Camera-type eye (tissue), 1 donor: Measurements from ENCODE around the gene HBEGF. TPM values are rescaled to one million over a fixed set of nuclear protein-coding genes. Genes with fewer than 3 reads are reported as not detected.

ENCODE experiments used
- total RNA-seq: library from RNA; depleted of rRNA; stranded (reverse); fragments of >200 nt; gene quantifications from one replicate; pipeline ENCODE4 v1.2.3, GENCODE V29; 2014

HBEGF gene
- 17.1 TPM for total RNA-seq

GRCh38 chr5:140346348-140347221 is at the start of gene HBEGF:
Gene HBEGF (minus strand): TSS chr5:140346603. CDS start chr5:140346328, 275 bp downstream.

GRCh38 chr5:140360101-140360500 is 13.7 kb upstream of the HBEGF start, which contains the start of gene SLC4A9:
Gene SLC4A9 (plus strand): TSS chr5:140360194. CDS start chr5:140360237, 43 bp downstream.

GRCh38 chr5:140302786-140303639 is 43.4 kb downstream of the HBEGF start, which contains the start of gene PFDN1:
Gene PFDN1 (minus strand): TSS chr5:140303101. CDS start chr5:140303073, 28 bp downstream.

Other genes with a start within 250 kb of the HBEGF start
- gene PURA, start 232.5 kb downstream of the HBEGF start, total RNA-seq: 24.7 TPM
- gene IGIP, start 220.7 kb downstream of the HBEGF start, total RNA-seq: 14.5 TPM
- 6.2 TPM for gene CYSTM1, start 171.4 kb downstream of the HBEGF start, total RNA-seq
- gene PFDN1, start 43.5 kb downstream of the HBEGF start, total RNA-seq: 57.2 TPM
- gene SLC4A9, start 13.6 kb upstream of the HBEGF start, total RNA-seq: not detected
- gene ANKHD1, start 55.2 kb upstream of the HBEGF start, total RNA-seq: 164 TPM
- 5.6 TPM for gene EIF4EBP3, start 201.1 kb upstream of the HBEGF start, total RNA-seq
- gene SRA1, start 210.9 kb upstream of the HBEGF start, total RNA-seq: 20.5 TPM
- gene APBB3, start 218.0 kb upstream of the HBEGF start, total RNA-seq: 50.0 TPM
- 12.8 TPM for gene SLC35A4, start 218.2 kb upstream of the HBEGF start, total RNA-seq